GM12874 (cell line): ENCODE measurements around the gene CASP14.
A peak's percentile ranks its signal among the peaks of the same experiment; 100 is the strongest.

Source experiments
- CTCF ChIP-seq: IDR thresholded peaks from 2 replicates; pipeline ENCODE4 v1.5.1; 2011; ENCODE audit warnings: low read depth, mild to moderate bottlenecking, control low read depth, low read length, moderate library complexity; ENCODE audit not compliant: insufficient read depth

CASP14 gene

GRCh38 chr19:15099017-15099582, 49.8 kb downstream of the CASP14 start:
- TF ChIP-seq CTCF: no peak

GRCh38 chr19:15101479-15102082, 52.3 kb downstream of the CASP14 start:
- peak; percentile 70 for TF ChIP-seq CTCF

GRCh38 chr19:15104003-15104402, 54.7 kb downstream of the CASP14 start:
- no peak for TF ChIP-seq CTCF

- no peak for TF ChIP-seq CTCF
These were observed 55.1 kb downstream of the CASP14 start for GRCh38 chr19:15104411-15104810.

GRCh38 chr19:15105044-15105443, 55.8 kb downstream of the CASP14 start:
- no peak for TF ChIP-seq CTCF

GRCh38 chr19:15107061-15108010, 58.1 kb downstream of the CASP14 start, which contains the start of gene SYDE1:
Gene SYDE1, plus strand, starts transcription at chr19:15107401. Its CDS starts 33 bp downstream, at chr19:15107434.
- TF ChIP-seq CTCF: no peak
